Activated gamma-delta T cell treated with anti-CD3 and anti-CD28 coated beads, Interleukin-2, amount 50 U/mL, for 16 hours (primary cell): ENCODE results near the gene LANCL3.
"Not testable (repeated sequence)": the region's sequence is repeated elsewhere in the genome, so short reads cannot be mapped to it uniquely, and the experiment has no call there.

Source experiments
- DNase-seq: peaks from one replicate; pipeline ENCODE4 v3.0.0-alpha.2; 2020; ENCODE audit warnings: low read depth

Gene LANCL3

DNA sequence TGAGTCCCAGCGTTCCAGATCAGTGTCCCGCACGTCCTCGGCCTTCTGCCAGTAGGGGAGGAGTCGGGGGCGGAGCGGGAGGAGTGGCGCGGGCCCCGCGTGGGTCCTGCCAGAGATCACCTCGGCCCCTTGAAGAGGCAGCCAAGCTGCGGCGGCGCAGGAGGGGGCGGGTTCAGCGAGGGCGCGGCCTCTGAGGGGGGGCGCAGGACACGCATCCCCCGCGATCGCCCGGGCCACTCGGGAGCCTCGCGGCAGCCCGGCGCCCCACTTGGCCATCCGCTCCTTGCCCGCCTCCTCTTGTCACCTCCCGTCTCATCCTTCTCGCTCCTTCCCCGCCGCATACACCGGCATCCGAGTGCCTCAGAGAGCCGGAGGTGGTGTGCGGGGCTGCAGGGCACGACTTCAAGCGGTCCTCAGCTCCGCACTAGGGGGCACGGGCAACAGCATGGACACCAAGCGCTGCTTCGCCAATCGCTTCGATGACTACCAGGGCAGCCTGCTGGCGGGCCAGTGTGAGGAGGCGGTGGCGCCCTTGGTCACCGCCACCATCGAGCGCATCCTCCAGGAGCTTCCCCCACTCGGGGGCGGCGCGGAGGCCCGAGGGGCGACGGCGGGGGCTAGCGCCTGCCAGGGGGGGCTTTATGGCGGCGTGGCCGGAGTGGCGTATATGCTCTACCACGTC, at the start of gene LANCL3:
Gene LANCL3 (plus strand): TSS at position 236 of the 682 bp plus-strand sequence. CDS start 210 bp downstream, at position 446.
- DNase-seq: not testable (repeated sequence)

DNA sequence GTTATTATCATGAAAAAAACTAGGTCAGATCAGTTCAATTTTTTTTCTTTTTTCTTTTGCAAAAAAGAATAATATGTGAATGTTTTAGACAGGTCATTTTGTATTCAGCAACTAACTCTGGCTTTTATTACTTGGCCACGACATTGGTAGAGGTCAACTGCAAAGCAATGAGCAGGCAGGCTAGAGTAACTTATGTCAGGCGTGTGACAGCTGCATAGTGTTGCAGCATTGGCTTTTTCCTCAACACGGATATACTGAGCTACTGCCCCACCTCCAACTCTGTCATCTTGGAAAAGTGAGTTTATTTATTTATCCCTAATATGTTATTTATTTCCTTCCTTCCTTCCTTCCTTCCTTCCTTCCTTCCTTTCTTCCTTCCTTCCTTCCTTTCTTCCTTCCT, 47.8 kb upstream of the LANCL3 start:
- DNase-seq: not testable (repeated sequence)

DNA sequence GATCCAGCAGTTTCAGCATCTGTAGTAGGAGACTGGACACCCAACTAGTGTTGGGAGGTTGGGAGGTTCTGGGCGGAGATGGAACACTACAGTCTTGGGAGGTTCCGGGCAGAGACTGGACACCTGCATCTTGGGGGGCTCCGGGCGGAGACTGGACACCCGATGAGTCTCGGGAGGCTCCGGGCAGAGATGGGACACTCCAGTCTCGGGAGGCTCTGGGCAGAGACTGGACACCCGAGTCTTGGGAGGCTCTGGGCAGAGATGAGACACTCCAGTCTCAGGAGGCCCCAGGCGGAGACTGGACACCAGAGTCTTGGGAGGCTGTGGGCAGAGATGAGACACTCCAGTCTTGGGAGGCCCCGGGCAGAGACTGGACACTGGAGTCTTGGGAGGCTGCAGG, 29.5 kb upstream of the LANCL3 start:
- DNase-seq: no peak

DNA sequence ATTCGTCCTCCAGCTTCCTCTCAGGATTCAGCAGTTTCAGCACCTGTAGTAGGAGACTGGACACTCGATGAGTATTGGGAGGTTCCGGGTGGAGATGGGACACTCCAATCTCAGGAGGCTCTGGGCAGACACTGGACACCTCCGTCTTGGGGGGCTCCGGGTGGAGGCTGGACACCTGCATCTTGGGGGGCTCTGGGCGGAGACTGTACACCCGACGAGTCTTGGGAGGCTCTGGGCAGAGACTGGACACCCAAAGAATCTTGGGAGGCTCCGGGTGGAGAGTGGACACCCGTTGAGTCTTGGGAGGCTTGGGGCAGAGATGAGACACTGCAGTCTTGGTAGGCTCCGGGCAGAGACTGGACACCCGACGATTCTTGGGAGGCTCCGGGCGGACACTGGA, 28.7 kb upstream of the LANCL3 start:
- DNase-seq: no peak

DNA sequence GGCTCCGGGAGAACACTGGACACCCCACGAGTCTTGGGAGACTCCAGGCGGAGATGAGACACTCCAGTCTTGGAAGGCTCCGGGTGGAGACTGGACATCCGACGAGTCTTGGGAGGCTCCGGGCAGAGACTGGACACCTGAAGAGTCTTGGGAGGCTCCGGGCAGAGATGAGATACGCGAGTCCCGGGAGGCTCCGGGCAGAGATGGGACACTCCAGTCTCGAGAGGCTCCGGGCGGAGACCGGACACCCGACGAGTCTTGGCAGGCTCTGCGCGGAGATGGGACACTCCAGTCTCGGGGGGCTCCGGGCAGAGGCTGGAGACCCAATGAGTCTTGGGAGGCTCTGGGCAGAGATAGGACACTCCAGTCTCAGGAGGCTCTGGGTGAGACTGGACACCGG, 28.1 kb upstream of the LANCL3 start:
- no peak for DNase-seq

DNA sequence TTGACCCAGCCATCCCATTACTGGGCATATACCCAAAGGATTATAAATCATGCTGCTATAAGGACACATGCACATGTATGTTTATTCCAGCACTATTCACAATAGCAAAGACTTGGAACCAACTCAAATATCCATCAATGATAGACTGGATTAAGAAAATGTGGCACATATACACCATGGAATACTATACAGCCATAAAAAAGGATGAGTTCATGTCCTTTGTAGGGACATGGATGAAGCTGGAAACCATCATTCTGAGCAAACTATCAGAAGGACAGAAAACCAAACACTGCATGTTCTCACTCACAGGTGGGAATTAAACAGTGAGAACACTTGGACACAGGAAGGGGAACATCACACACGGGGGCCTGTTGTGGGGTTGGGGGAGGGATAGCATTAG, 26.9 kb upstream of the LANCL3 start:
- DNase-seq: not testable (repeated sequence)

DNA sequence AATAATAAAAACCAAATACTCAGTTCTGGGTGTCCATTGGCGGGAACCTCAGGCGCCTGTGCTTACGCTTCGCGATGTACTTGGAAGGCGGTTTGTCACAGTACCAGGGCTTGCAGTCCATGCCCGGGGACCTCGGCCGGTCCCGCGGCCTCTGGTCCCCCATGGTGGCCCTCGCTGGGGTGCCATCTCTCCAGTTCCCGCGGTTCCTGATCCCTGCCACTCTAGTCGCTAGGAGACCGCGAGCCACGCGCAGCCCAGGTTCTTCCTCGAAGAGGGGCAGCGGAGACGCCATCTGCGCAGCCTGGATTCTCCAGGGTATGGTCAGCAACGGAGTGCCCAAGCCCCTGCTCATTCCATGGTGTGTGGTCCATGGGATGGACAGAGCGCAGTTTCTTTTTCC, 26.4 kb upstream of the LANCL3 start:
- DNase-seq: no peak

DNA sequence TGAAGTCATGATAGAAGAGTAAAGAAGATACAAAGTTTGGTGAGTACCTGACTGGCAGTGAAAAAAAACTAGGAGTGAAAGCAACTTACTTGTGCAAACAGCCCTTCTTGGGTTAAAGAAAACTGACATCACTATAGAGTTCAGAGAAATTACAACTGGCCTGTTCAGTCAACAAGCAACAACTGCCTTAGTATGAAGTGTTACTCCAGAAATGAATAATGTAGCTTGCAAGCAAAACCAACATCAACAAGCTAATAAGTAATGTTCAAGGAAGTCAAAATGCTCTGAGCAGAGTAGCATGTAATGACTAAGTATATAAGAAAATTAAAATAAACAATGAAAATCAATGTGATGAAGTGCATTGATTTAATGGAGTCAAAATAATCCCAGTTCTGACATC, 21.8 kb upstream of the LANCL3 start:
- not testable (repeated sequence) for DNase-seq

DNA sequence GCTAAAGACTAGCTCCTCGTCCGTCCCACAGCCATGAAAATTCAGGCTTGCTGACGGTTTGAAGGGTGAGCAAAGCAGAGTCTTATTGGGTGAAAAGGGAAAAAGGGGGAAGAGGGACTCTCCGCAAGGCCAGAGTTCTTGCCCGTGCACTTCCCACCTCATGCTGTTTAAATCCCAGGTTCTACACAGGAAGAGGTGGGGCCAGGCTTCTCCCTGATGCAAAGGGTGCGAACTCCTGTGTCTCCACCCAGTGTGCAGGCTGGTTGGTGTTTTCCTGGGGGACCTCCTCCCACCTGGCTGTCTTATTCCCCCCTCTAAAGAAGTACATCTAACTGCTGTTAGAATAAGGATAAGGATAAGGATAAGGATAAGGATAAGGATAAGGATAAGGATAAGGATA, 18.0 kb upstream of the LANCL3 start:
- DNase-seq: no peak

DNA sequence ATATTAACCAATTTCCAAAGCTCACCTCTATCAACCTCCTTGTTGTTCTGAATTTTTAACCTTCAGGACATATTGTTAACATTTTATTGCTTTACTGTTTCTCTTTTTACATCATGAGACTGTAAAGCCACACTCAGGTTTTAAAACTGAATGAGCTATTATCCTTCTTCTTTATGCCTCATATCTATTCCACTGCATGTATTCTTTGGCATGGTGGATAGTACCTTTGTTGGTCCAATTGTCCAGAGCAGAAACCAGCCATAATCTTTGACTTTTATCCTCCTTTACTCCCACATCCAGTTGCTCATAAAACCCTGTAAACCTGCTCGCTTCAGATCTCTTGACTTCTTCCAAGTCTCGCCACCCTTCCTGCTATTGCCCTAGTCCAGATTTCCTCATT, 6.2 kb upstream of the LANCL3 start:
- not testable (repeated sequence) for DNase-seq

DNA sequence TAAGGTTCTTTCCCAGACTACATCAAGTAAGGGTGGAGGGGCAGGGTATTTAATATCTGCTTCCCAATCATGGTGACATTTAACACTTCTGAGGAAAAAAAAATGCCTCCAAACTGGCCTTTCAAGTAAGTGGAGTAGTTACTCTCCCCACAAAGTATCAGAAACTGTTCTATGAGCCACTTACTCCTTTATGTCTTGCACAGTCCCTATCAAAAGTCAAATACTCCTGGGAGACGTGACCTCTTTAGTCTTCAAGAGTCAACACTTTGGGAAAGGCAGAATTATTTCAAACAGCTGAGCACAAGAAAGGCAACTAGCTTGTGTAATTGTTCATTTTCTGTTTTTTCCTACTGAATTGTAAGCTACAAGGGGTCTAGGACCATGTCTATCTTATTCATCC, 1.1 kb upstream of the LANCL3 start:
- not testable (repeated sequence) for DNase-seq

DNA sequence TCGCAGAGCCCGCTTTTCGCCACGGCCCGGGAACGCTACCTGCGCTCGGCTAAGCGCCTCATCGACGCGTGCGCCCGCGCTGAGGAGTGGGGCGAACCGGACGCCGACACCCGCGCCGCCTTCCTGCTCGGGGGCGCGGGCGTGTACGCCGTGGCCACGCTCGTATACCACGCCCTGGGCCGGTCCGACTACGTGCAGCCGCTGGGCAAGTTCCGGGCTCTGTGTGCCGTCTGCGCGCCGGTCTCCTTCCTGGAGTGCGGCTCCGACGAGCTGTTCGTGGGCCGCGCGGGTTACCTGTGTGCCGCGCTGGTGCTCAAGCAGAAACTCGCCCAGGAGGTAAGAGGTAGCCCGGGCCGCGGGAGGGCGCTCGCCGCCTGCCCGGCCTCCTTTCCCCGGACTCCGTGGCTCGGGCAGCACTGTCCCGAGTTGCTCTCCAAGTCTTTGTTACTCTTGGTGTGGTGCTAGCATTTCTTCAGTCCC, 687 bp downstream of the LANCL3 start:
- not testable (repeated sequence) for DNase-seq

DNA sequence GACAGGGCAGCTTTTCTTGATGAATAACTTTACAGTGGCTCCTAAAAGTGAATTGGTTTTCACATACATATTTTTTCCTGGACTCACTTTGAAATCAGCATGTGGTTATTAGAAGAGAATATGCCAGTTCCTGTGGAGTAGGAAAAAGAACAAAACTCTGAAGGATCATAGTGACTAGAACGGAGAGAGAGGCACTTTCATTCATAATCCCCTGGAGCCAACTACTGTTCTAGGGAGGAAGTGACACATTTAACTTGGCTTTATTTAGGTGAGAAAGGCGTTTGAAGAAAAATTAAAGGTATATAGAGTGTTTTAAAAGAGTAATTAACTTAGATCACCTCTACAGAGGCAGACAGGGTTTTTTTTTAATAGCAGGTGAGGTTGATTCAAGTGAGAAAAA, 1.7 kb downstream of the LANCL3 start:
- DNase-seq: not testable (repeated sequence)

DNA sequence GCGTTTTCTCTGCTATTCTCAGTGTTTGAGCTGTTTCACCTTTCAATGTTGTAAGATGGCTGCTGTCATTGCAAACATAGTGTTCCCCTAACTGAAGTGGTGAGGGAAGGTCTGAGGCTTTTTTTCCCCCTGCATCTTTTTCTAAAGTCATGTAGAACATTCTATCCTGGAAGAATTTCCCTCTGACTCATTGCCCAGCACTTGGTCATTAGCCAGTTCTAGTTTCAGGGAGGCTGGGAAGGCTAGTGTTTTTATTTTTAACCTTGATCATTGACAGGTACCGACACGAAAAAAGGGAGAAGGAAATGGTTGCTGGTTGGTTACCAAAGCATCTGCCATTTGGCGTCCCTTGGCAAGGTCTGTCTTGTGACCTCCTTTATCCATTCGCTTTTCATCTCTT, 6.6 kb downstream of the LANCL3 start:
- no peak for DNase-seq

DNA sequence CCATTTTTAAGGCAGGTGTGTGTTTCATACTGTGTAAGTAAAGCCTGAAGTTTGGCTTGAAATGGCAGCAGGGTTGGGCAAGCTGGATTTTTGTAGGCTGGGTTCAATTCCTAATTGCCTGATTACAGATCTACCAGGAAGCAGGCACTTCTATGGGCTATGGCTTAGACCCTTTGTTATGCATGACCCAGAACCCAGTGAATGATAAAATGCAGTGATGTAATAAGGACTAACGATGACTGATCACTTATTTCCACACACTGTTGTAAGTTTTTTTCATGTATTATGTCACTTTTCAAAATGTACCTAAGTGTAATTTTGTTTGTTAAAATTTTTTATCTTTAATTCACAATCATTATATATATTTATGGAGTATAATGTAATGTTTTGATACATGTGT, 8.6 kb downstream of the LANCL3 start:
- DNase-seq: no peak

DNA sequence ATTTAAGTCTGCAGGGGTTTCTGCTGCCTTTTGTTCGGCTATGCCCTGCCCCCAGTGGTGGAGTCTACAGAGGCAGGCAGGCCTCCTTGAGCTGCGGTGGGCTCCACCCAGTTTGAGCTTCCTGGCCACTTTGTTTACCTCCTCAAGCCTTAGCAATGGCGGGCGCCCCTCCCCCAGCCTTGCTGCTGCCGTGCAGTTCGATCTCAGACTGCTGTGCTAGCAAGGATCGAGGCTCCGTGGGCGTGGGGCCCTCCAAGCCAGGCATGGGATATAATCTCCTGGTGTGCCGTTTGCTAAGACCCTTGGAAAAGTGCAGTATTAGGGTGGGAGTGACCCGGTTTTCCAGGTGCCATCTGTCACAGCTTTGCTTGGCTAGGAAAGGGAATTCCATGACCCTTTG, 15.9 kb downstream of the LANCL3 start:
- not testable (repeated sequence) for DNase-seq

DNA sequence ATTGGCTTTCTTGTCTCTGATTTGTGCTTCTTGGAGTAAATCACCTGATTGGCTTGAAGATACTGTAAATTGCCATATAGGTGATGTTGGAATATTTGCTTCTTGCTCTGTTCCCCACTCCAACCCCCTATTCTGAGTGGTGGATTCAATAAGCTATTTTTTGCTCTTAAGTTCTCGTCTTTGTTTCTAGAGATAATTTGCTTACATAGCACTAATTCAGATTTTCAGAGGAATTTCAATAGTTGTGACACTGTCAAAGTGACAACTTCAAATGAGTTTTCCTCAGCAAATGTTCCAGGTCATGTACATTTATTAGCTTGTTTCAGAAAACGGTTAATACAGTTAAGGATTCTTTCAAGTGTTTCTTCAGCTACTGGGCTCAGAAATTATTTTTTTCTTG, 18.6 kb downstream of the LANCL3 start:
- no peak for DNase-seq

DNA sequence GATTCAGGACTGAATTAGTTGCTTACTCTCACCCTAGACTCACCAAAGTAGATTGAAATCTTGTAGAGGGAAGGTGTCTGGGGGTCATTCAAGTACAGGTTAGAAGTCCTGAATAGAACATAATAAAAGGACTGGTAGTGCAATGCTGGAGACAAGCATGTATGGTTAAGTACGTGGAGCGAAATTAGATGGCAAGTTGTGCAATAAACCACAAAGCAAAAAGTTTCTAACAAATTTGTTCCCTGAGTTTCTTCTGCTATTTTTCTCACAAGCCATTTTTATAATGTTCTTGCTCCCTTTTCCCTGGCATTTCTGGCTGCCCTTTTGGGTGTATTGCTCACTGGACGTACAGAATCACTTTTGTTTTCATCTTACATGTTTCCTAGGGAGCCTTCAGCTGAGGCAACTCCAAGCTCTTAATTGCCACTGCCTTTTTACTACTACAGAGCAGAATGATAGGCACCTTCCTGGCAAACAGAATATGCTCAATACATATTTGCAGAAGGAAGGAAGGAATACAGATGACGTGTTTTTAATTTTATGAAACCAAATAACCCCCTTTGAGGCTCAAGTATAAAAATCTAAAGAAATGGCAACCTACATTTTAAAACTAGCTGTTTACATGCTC, 23.4 kb downstream of the LANCL3 start:
- DNase-seq: no peak

DNA sequence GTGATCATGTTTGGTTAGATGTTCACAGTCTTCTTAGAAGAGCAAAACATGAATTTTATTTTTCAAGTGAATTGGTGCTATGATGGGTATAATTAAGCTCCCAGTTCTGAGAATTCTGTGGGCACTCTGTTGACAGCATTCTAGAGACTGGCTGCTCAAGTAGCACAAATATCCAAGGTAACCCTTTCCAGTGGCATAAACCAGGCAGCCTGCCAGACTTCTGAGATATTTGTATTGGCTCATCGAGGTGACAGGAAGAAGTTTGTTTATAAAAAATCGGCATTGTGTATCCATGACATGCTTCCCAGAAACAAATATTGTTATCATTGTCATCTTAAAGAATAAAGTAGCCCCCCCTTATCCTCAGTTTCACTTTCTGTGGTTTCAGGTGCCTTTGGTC, 28.3 kb downstream of the LANCL3 start:
- DNase-seq: no peak

DNA sequence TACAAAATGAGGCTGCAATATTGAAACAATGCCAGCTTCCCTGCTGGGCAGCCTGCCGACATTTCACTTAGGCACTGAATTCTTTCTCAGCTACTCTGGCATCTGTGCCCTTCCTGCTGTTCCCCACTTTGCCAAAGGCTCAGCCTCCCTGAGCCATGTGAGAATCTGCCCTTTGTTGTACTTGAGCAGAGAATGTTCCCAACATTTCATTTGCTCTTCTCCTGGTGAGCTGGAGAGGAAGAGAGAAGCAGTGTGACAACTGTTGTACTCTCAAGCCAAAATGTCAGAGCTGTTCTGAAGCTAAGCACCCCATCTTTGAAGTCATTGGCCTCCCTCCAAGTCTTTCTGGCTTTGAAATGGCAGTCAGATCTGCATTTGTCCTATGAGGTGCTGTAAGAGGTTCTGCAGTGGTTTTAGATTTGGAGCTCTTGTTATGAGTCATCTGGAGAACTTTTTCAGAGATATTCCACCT, 32.5 kb downstream of the LANCL3 start:
- DNase-seq: no peak

DNA sequence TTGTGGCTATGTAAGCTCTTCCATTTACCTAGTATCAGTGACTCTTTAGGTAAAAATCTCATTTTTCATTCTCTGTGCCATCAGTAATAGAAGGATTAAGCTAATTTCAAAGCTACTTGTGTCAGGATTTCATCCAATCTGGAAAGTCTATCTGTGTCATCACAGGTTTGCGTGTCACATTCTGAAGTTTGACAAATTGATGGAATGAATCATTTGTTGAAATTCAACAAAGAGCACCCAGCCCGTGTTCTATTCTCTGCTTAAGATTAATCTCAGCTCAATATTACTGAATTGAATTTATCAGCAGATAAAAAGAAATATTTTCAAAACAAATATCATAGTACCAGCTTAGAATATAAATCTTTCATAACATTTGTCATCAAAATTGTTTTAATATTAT, 35.8 kb downstream of the LANCL3 start:
- DNase-seq: no peak

DNA sequence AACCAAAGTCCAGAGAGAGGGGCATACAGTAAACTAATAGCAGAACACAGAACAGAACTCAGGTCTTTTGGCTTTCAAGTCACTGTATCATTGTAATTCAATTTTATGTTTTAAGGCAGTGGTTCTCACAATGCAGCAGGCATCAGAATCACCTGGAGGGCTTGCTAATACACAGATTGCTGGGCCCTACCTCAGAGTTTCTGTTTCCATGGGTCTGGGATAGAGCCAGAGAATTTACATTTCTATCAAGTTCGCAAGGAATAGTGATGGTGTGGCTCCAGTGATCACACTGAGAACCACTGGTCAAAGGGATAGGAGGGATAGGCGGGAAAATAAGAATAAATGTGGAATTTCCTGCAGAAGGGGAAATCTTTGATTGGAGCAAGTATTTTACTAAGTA, 36.7 kb downstream of the LANCL3 start:
- no peak for DNase-seq

DNA sequence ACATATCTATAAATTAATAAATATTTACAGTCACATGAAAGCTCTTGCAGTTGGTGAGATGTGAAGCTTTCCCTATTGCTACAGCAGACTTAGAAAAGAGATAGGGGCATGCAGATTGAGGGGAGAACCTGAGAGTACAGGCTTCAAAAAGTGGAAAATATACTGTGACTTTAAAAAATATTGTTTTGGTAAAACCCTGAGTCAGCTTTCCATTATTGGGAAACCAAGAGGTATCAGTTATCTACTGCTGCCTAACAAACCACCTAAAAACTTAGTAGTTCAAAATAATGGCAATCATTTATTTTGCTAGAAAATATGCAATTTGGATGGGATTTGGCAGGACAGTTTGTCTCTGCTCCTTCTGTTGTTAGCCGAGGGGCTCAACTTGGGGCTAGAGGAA, 38.3 kb downstream of the LANCL3 start:
- no peak for DNase-seq

DNA sequence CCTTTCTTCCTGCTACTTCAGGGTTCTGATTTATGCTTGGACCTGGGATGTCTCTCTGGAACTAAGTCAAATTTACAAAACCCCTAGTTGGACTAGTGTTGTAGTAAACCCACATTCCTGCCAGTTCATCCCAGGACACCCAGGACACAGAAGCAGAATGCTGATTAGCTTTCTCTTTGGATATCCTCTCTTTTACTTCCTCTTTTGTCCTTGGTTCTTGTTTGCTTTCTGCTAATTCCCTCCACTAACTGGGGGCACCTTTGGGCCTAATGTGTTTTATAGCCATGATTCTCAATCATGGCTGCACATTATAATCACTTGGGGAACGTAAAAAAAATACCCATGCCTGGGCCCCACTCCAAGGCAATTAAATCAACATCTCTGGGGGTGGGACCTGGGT, 42.5 kb downstream of the LANCL3 start:
- DNase-seq: no peak
